NCI-H2081 (cell line): ENCODE results near the gene ST7.
"Not testable (repeated sequence)": the region's sequence is repeated elsewhere in the genome, so short reads cannot be mapped to it uniquely, and the experiment has no call there.

ENCODE experiments used
- DNase-seq, 2 experiments: peaks; one replicate each; lab custom pipeline; 2025; lab: John Stamatoyannopoulos, UW

ST7 gene

DNA sequence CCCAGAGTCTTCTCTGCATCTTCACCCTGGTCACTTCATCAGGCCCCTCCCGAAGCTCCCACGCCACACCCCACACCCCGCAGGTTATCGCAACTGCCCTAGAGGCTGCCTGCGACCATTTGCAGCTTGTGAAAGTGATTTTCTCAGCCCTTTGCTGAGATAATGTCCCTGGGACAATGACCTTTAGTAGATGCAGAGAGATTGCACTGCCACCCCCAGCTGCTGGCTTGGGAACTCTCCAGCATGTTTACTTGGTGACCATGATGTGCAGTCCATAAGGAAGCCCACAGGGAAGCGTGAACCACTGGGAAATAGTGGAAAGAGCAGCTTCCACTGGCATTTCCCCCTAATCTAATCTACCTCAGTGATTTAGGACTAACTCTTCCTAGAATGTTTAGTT lies 272.2 kb downstream of the ST7 start:
- DNase-seq = no peak

DNA sequence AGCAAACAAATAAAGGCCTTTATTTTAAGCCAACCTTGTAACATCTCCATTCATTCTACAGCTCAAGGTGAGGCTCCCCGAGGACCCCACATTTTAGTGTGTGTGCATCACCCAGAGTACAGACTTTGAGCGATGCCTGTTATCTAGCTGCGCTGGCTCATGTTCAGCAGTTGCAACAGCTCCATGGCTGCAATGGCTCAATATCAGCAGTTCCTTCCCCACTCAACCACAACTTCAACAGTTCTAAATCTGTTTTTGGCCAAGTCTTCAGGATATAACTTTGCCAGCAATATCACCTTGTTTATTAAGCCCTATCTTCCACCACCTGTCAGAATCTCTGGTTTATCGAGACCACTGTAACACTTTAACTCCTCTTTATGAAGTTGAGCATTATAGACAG lies 273.8 kb downstream of the ST7 start:
- DNase-seq = no peak

DNA sequence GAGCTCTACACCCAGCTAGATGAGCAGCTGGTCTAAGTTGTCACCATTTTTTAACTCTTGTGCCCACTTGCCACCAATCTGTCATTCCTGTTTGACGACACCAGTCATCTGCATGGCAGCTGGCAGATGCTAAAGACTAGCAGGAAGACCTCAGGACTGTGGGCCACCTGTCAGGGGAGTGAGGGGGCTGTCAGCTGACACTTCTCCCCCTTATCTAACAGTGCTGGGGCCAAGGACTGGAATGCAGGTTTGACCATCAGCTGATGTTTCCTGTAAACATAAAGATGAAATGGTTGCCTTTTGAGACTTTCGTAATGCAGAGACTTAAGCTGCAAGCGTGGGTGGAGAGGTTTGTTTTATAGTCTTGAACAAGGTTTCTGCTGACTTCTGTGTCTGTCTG lies 276.0 kb downstream of the ST7 start:
- DNase-seq = no peak

DNA sequence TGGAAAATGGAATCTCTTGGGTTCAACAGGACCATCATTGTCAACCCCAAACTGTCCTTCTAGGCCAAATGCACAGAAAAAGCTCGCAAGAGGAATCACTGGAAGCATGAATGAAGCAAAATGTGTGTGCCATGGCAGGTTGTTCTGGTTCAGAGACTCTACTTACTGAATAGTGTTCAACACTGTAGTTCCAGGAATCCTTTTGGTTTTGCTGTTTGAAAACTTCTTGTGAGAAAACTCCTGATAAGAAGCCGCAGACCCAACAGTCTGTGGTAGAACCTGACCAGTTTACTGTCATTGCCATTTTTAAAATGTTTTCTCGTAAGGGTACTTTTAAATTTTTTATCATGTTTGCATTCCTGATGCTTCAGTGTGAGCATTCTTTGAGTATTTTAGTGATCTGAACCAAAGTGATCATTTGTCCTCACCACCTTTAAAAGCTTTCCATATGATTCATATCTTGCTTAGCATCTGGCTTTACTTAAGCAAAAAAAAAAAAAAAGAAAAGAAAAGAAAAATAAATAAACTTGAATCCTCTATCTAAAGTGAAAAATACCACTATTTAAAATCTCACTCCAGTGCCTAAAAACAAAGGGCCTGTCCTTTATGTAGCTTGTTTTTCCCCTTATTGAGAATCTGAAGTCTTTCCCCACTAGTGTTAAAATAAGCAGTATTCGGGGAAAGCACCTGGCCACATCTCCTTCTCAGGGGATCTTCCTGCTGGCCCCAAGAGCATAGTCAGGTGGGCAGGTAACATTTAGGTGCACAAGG lies 277.2 kb downstream of the ST7 start:
- DNase-seq = no peak

DNA sequence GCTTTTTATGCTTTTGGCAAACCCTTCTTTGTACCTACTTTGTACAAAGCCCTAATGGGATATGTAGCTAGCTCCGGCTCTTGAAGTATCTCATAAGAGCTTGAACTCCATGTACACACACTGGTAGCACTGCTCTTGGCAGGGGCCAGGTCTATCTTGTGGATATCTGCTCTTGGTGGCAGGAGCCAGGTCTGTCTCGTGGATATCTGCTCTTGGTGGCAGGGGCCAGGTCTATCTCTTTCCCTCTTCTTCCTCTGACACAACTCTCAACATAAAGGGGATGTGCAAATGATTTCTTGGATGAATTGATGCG lies 277.7 kb downstream of the ST7 start:
- no peak for DNase-seq

DNA sequence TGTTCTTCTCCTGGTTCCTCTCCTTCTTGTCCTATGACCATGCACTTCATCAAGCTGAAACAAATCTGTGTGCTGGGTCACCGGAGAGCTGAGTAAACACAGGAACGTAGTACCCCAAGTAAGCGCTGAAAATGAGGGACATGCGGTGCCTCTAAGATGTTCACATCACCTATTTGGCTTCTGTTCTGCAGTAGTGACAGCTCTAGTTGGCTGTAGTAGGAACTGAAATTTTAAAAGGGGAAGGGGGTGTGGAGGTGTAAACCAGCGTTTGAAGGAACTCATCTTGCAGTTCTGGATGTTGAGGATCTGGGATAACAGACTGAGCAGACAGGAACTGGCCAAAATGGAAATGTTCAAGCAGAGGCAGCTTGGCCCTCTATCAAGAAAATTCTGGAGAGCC lies 284.3 kb downstream of the ST7 start:
- DNase-seq = no peak

DNA sequence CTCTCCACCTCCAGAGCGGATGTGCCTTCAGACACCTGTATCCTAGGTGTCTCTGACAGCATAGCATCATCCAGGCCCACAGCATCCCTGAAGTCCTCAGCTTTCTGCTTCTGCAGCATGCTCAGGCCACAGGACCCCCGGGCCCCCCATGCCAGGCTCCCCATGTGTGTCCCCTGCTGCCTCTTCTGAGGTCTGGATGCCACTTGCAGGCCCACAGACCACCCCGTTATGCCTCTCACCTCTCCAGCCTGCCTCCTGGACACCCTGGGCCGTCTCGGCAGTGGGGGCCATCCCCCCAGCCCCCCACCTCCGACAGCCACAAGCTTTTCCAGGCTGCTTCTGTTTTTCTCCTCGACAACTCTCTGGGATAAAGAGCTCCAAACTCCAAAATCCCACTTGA lies 285.2 kb downstream of the ST7 start:
- no peak for DNase-seq

DNA sequence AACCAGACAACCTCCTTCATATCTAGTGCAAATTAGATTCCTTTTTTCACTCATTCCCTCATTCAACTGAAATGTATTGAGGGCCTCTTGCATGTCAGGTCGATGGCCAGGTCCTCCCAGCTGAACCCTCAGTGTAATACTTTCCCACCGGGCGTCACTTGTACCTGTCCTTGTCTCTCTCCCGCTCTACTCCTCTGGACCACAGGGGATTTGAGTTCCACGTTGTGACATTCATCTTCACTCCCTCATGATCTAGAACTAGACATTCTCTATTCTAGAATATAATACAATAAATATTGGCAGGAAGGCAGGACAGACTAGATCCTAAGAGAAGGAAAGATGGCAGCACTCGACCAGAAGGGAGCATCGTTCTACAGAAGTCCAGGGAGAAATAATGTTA lies 285.6 kb downstream of the ST7 start:
- DNase-seq = no peak

DNA sequence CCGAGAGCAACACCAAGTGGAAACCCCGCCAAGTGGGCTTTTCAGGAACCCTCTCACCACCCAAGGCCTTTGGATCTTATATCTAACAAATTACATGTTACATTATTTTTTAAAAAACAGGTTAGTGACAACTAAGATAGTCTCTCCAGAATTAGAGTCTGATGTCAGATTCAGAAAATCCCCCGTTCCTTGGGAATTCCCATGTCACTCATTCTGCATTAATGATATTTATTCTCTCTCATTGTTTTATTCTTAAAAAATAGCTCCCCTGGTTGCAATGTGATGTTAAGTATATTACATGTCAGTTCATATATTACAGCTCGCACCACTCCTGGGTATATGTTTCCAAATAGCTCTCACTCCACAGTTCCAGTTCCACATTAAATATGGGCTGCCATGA lies 287.8 kb downstream of the ST7 start:
- no peak for DNase-seq

DNA sequence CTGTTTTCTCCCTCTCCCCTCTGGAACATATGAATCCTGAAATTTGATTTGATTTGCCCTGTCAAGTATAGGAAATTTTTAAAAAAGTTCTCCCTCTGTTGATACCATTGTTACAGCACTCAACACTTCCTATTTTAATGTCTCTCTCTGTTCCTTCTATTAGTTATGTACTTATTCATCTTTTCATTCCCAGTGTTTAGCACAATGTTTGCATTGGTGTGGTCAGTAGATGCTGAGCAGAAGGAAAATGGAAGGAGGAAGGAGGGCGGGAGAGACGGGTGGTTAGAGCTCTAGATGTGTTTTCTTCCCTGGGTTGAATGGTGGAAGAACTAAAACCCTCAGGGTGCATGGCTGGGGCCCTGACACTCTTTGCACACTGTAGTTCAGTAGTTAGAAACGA lies 290.1 kb downstream of the ST7 start:
- DNase-seq = no peak

DNA sequence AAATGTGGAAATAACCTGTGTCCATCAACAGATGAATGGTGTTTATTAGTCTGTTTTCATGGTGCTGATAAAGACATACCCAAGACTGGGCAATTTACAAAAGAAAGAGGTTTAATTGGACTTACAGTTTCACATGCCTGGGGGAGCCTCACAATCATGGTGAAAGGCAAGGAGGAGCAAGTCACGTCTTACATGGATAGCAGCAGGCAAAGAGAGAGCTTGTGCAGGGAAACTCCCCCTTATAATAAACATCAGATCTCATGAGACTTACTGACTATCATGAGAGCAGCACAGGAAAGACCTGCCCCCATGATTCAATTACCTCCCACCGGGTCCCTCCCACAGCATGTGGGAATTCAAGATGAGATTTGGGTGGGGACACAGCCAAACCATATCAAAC lies 292.4 kb downstream of the ST7 start:
- not testable (repeated sequence) for DNase-seq

DNA sequence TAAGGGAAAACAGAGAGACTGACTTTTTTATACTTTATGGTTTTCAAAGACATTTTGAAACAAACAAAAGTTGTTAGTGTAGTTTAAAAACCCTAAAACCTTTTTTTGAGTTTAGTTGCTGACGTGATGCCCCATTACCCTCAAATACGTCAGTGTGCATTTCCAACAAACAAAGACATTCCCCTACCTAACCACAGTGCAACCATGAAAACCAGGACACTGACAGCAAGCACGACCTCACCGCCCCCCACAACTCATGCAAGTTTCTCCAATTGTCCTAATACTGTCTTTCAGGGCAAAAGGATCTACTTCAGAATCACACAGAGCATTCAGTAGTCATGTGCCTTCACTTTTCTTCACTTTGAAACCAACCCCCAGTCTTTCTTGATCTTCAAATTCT lies 294.5 kb downstream of the ST7 start:
- no peak for DNase-seq

DNA sequence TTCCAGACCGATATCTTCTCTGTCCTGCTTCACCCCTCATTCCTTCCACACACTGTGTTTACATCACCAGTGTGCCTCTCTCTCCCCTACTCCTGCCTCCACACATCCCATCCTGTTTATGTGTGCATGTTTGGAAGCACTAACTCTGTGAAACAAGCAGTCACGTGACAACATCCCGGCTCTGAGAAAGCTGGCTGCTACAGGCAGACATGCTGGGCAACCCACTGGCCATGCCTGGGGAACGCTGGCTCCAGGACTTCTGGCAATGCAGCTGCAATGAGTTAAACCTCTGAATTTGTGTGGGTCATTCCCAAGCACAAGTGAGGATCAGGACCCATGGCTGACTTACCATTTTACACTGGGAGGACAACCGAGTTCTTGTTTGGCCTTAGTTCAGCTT lies 295.5 kb downstream of the ST7 start:
- DNase-seq = no peak

DNA sequence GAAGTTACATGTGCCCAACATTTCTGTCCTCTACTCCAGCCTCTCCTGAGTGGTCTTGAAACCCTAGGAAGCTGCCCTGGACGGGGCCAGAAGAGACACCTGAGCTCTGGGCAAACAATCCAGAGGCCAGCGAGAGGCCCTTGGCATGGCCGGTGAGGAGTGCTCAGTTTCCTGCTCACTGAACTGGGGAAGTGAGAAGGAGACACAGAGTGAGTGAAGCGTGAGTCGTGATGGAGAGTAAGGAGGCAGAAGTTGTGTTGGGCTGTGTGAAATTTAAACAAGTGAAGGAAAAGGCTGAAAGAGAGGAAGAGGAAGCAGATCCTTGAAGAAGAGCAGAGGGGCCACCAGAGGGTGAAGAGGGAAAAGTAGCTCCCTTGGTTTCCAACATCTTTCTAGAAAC lies 296.4 kb downstream of the ST7 start:
- DNase-seq = no peak

DNA sequence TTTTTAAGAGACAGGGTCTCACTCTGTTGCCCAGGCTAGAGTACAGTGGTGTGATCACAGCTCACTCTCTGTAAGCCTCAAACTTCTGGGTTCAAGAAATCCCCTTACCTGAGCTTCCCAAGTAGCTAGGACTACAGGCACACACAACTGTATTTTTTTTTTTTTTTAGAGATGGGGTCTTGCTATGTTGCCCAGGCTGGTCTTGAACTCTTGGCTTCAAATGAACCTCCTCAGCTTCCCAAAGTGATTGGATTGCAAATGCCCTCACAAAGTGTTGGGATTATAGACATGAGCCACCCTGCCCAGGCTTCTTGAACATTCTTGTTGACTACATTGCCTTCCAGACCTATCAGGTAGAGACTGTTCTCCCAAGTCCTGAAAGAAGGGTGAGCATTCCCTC lies 296.9 kb downstream of the ST7 start:
- no peak for DNase-seq

DNA sequence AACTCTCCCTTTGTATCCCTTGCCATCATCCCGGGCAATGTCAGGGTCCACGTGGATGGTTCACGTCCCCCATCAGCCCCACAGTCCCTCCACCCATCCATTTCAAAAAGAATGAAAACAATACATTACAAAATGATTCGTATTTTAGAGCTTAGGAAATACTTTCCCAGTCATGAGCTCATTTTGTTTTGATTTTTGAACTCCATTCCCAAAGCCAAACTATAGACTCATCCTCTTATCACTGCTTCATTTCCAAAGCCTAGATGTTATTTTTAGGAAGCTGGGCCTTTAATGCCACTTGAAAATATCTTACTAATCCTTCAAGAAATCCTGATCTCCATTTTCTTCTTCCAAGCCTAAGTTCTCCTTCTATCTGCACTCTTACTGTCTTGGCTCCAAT lies 297.5 kb downstream of the ST7 start:
- no peak for DNase-seq

DNA sequence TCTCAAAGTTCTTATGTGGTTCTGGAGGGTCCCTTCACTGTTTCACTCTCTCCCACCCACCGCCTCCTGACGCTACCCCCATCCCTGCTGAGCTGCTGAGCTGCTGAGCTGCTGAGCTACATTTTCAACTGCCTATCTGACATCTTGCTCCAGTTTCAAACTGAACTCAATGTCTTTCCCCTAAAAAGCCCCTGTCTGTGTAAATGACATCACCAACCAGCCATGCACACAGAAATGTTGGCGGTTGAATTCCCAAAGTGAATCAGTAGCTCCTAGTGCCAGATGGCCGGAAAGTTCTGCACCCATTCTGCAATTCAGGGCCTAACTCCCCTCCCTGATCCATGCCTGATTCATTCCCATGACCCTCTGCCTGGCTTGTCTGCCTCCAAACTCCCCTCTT lies 298.4 kb downstream of the ST7 start:
- DNase-seq = no peak

DNA sequence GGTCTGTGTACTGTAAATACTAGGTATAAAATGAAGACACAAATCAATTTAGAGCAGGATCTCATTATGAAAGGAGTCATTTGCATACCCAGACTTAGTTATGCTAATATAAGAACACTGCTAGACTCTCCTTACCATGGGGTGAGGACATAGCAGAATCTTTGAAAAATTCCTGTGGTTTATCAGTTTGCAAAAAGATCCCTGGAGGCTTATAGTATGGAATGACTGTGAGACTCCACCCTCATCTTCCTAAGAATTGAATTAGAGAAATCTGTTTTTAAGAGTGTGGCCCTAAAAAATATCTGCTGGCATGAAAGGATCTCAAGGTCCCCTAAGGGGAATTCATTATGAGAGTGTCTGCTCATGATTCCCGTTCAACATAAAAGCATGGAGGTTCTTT lies 306.3 kb downstream of the ST7 start:
- no peak for DNase-seq

DNA sequence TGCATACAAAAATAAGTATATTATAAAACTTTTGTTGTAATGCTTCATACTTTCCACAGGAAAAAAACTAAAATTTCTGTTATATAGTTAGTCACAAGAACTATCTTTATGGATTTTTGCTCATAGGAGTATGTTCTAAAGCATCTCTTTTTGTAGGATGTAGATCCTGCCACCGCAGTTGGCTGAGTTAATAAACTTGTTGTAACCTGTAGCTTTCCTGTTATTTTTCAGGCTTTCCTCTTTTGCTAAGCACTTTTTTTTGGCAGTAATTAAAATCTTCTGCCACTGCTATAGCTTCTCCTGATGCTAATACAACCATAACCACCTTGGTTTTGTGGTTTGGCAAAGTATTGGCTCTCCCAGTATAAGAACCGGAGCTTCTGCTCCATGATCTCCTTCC lies 309.2 kb downstream of the ST7 start:
- no peak for DNase-seq

DNA sequence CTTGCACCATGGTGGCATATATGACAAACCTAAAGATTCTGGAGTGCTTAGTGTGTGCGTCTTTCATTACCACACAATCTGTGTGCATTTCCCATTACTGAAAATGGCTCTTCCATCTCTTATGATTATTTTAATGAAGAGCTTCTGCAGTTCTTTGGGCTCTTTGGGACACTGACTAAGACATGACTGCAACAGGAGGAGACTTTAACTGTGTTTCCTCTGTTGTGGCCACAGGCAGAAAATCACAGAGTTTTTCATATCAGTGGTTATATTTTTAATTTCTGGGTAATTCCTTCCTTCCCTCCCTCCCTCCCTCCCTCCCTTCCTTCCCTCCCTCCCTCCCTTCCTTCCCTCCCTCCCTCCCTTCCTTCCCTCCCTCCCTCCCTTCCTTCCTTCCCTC lies 311.4 kb downstream of the ST7 start:
- DNase-seq = no peak

DNA sequence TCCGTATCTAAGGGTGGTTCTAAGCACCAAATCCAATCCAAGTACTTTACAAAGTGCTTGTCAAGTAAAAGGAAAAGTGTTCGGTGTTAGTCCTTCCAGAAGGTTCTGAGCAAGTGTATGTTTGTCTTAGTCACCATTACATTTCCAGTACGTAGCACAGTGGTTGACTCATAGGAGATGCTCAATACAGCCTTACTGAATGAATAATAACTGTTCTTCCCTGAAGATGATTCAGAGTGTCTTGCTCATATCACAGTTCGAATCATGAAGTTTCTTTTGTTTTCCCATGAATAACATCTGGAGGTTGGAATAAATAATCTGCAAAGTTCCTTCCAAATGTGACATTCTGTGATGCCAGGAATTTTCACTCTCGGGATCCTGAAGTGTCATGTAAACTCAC lies 316.1 kb downstream of the ST7 start:
- DNase-seq = no peak

DNA sequence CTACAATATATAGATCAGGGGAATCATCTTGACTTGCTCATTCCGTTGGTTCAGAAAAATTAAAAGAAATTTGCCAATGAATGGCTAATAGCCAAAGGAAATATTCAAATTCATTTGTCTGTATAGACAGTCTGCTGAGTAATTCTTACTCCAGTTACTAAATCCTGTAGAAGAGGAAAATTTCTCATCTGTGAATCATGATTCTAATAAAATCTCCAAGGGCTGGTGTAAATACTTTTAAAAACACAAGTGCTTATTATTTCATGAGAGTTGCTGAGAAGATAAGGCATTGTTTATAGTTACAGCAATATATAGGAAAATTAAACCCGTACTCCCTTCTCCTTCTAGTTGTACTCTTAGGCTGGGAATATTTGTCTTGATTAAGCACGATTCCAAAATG lies 316.6 kb downstream of the ST7 start:
- no peak for DNase-seq

DNA sequence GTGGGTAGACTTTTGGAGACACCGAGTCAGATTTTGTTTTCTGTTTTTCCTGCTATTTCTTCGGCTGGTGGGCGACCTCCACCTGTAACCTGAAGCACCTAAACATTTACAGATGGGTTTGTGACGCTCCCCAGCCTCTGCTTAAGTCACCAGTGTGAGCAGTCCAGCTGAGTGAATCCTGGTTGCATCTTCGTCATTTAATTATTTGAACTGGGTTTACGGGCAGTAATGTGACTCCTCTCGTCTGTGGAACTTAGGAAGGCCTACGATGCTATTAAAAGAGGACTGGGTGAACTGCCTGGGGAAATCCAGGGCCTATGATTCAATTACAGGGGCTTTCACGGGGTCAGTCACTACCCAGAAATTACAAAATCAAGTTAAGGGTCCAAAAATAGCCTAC lies 317.1 kb downstream of the ST7 start:
- no peak for DNase-seq

DNA sequence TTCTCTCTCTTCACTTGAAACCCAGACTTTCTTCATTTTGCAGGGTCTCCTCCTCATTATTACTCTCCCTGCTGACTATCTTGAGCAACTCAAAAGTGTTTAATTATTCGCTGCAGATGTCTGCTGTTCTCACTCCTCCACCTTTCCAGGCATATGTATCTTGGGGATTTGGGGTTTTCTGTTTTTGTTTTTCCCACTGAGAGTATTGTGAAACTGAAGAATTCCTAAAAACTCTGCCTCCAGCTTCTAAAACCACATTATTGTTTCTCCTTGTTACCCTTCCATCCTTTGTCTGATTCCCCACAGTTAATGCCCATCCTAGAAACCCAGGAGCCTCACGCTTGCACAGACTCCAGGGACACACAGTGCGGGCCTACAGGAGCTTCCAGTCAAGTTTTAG lies 318.3 kb downstream of the ST7 start:
- no peak for DNase-seq
